Heart left ventricle (tissue), 16 donors: ENCODE results near the gene SREBF1. TPM values are rescaled to one million over a fixed set of nuclear protein-coding genes. Genes with fewer than 3 reads are reported as not detected.

ENCODE experiments used
- ATAC-seq, 4 donors: fragments of 200-7000 bp; cut with Tn5 transposase; one replicate each; pipeline ENCODE4 v1.9.1; 2020 to 2022; ENCODE audit warnings: moderate library complexity in 4 of 4, mild to moderate bottlenecking in 3 of 4, moderate number of reproducible peaks in 1 of 4
- DNase-seq, 5 donors: peaks; one replicate each; pipeline ENCODE4 v3.0.0-alpha.2; 2020
- H3K27ac ChIP-seq, 12 donors: fragments of 200-600 bp; sonication (generic) in 4 of 12; one replicate each; pipeline versions ENCODE4 v1.5.0 to v1.8.0; 2016 to 2022; ENCODE audit warnings: mild to moderate bottlenecking in 2 of 12
- H3K27me3 ChIP-seq, 9 donors: fragments of 200-600 bp; sonication (generic) in 2 of 9; one replicate each; pipeline versions ENCODE4 v1.5.1 to v1.8.0; 2016 to 2022; ENCODE audit warnings: mild to moderate bottlenecking in 3 of 9
- H3K36me3 ChIP-seq, 9 donors: fragments of 200-600 bp; sonication (generic) in 2 of 9; one replicate each; pipeline versions ENCODE4 v1.5.0 to v1.8.0; 2018 to 2022; ENCODE audit warnings: mild to moderate bottlenecking in 2 of 9
- H3K4me1 ChIP-seq, 12 donors: fragments of 200-600 bp; sonication (generic) in 4 of 12; one replicate each; pipeline versions ENCODE4 v1.5.0 to v1.8.0; 2016 to 2022; ENCODE audit warnings: mild to moderate bottlenecking in 3 of 12
- H3K4me3 ChIP-seq, 12 donors: fragments of 200-600 bp; sonication (generic) in 4 of 12; one replicate each; pipeline versions ENCODE4 v1.5.0 to v1.8.0; 2017 to 2022; ENCODE audit warnings: mild to moderate bottlenecking in 9 of 12, moderate library complexity in 4 of 12
- H3K9me3 ChIP-seq, 12 donors: fragments of 200-600 bp; sonication (generic) in 4 of 12; one replicate each; pipeline versions ENCODE4 v1.5.0 to v1.8.0; 2016 to 2022; ENCODE audit warnings: mild to moderate bottlenecking in 1 of 12
- CTCF ChIP-seq, 12 donors: fragments of 200-600 bp; sonication (generic) in 4 of 12; IDR thresholded peaks; one replicate each; pipeline versions ENCODE4 v1.5.0 to v1.8.0; 2018 to 2022; ENCODE audit warnings: antibody characterized with exemption in 12 of 12, mild to moderate bottlenecking in 5 of 12
- POLR2A ChIP-seq, 2 donors: fragments of 450-650 bp; IDR thresholded peaks; one replicate each; pipeline ENCODE4 v1.6.1; 2017; ENCODE audit warnings: antibody characterized with exemption in 2 of 2, mild to moderate bottlenecking in 2 of 2, moderate library complexity in 2 of 2
- WGBS, 4 donors: extraction: QIAGEN DNeasy Blood & Tissue Kit in 2 of 4; methylation state at CpG; one replicate each; pipeline versions ENCODE4 v1.1.5 to v1.1.7; 2013 to 2018; 5-methylcytosine and 5-hydroxymethylcytosine counted together
- intact Hi-C, 10 donors: fragments of 100-400 bp; cut with DNase I; formaldehyde crosslinking; loops; one replicate each; pipeline versions ENCODE4 v1.11.1 to v1.14.2; 2022
- polyA plus RNA-seq, 2 donors: library from polyadenylated mRNA; stranded (reverse); fragments of 200-250 nt; gene quantifications; one replicate each; pipeline ENCODE4 v1.2.3, GENCODE V29; 2013
- total RNA-seq, 9 donors: library from RNA; depleted of rRNA in 2 of 9; stranded (reverse); fragments of >200 nt in 2 of 9; fragmentation: NEBNext Ultra II Directional in 3 of 9; extraction: Animal tissue kit (Norgen Biotek cat#: 25700) in 3 of 9; gene quantifications; one replicate each; pipeline versions ENCODE4 v1.1.0 to v1.2.4, GENCODE V29; 2016 to 2023
- donor health status: ischemic (EF 13 %, LVEDD 7.1; RV severe dilation, severe dysfunction).
- donor health status: healthy with polysubstance abuse.
- donor health status: DM: no; HTN: yes; CAD: no.
- donor health status: DM: no; HTN: no; CAD: no.
- donor health status: ischemic (EF 25% LVEDD 6.9; RV normal size, moderate dysfunction).
- donor health status: ischemic (EF 25% LVEDD 5.7; RV mildly dilated, moderate dysfunction).
- donor health status: healthy.
- donor health status: DM: yes; HTN: yes; CAD: no.
- donor health status: ischemic (EF 35%, LVEDD 5.7; RV mildly dilated, moderate dysfunction).
- donor health status: nonischemic (EF 11% LVEDD 7.7; RV severe dilation, severe dysfunction).
- donor health status: DM: yes; HTN: yes; CAD: no.
- donor health status: PGD.
- donor health status: ischemic (EF 29% LVEDD 5.4; RV normal size, mild dysfunction).
- donor health status: nonischemic (EF 23%, LVEDD 6.1; RV moderate dilation, normal function).

The SREBF1 gene
- total and polyA plus RNA-seq, 11 donors: 12.8 to 55.2 (median 21.4) TPM

DNA sequence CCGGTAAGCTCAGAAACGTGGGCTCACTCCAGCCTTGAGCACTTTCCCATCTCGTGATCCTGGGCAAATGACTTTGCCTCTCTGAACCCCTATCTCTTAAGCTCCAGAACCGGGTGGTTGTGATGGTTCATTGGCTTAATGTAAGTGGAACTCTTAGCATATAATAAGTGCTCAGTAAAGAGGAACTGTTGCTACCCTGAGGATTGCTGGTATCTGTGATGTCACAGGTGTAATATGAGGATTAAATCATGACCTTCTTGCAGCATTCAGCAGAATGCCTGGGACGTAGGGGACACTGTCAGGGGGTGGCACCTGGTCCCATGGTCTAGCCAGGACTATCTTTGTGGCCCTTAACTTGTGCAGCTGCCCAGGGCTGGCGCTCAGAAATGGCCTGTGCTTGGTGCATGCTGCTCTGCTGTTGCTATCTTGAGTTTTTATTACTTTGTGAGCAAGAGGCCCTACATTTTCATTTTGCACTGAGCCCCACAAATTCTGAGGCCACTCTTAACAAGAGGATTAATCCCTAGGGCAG, 68.8 kb downstream of the SREBF1 start:
- DNase-seq: no peak
- Histone ChIP-seq H3K36me3 (peaks cover 0 to 6% (median 0%) of the 10 kb centered on the region in 9 donors), H3K27ac (peak overlapping the region in 6 of 12 donors; percentile 9 to 80 (median 41)), H3K4me1 (peaks cover 11 to 72% (median 54%) of the 10 kb centered on the region in 12 donors), H3K4me3 (no peak overlapping the region), H3K9me3 (no peaks in the 10 kb centered on the region), H3K27me3 (no peaks in the 10 kb centered on the region)
- TF ChIP-seq CTCF (IDR thresholded peaks at IDR 0.05): no peak
- no peak for TF ChIP-seq POLR2A (IDR thresholded peaks at IDR 0.05)
- no peak for ATAC-seq
- 73 to 87% (median 79%) methylated on average over 6 of the region's 6 CpGs for WGBS, 4 donors
- intact Hi-C loops: no loop called here

GRCh38 chr17:17767154-17767869, 69.5 kb downstream of the SREBF1 start:
- intact Hi-C loops: no loop called here
- DNase-seq (no peak), ATAC-seq (no peak)
- peak overlapping the region in 2 of 12 donors; percentile 5 to 80 for H3K27ac ChIP-seq
- no peaks in the 10 kb centered on the region for H3K27me3 ChIP-seq
- TF ChIP-seq CTCF (IDR thresholded peaks at IDR 0.05) (no peak), POLR2A (IDR thresholded peaks at IDR 0.05) (no peak)
- H3K36me3 ChIP-seq: peaks cover 0 to 6% (median 0%) of the 10 kb centered on the region in 9 donors
- 87 to 91% (median 88%) methylated on average over 7 of the region's 7 CpGs for WGBS, 4 donors
- H3K9me3 ChIP-seq: no peaks in the 10 kb centered on the region
- peaks cover 11 to 77% (median 57%) of the 10 kb centered on the region in 12 donors for H3K4me1 ChIP-seq
- H3K4me3 ChIP-seq: no peak overlapping the region

DNA sequence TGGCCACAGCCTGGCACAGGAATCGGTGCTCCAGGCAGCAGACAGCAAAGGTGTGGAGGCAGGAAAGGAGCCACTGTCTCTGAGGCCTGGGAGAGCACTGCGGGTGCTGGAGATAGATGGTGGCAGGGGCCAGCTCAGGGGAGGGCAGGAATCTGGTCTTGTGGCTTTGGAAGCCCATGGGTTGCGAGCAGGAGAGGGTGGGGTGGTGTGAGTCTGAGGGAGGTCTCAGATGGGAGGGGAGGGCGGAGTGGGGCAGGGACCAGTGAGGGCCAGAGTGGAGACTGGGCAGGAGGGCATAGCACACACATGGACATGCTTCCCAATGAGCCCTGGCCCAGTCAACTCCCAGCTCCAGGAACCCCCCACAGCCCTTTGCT, 70.1 kb downstream of the SREBF1 start:
- ATAC-seq (no peak), DNase-seq (peak in 1 of 5 donors; percentile 45)
- peaks cover 0 to 6% (median 0%) of the 10 kb centered on the region in 9 donors for H3K36me3 ChIP-seq
- H3K4me1 ChIP-seq: peaks cover 11 to 77% (median 56%) of the 10 kb centered on the region in 12 donors
- no peak overlapping the region for H3K4me3 ChIP-seq
- no peaks in the 10 kb centered on the region for H3K27me3 ChIP-seq
- WGBS, 4 donors: 76 to 82% (median 77%) methylated on average over 4 of the region's 4 CpGs
- H3K27ac ChIP-seq: peak overlapping the region in 1 of 12 donors; percentile 38
- TF ChIP-seq CTCF (IDR thresholded peaks at IDR 0.05) (no peak), POLR2A (IDR thresholded peaks at IDR 0.05) (no peak)
- H3K9me3 ChIP-seq: no peaks in the 10 kb centered on the region
- intact Hi-C loops: no loop called here

DNA sequence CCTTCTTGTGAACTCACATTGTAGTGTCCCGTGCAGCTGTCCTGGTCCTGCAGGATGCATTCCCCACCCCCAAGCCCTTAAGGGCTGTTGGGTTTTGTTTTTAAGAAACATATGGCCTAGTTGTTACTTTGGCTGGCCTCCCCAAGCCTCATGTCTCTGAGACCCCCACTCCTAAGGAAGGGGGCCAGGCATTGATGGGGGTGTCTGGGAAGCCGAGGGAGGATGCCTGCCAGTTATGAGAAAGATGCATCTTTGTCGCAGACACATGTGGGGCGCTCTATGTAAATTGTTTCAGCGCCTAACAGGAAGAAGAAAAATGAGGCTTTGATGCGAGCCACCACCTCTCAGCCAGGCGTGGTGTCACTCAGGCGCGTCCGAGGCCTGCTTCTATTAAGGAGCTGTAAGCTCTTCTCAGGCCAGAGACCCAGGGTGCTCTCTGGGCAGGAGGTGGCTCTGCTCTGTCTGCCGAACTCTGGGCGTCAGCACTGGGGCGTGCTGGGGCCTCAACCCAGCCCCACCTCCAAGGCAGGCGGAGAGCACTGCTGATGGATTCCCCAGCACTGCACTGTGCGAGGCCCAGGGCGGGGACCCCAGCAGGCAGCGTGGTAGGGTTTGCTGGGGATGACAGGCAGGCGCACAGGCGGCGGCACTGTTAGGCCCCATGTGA, 70.6 kb downstream of the SREBF1 start:
- 76 to 81% (median 79%) methylated on average over 18 to 20 of the region's 20 CpGs for WGBS, 4 donors
- no peak overlapping the region for H3K4me3 ChIP-seq
- H3K9me3 ChIP-seq: no peaks in the 10 kb centered on the region
- intact Hi-C loops: no loop called here
- no peaks in the 10 kb centered on the region for H3K27me3 ChIP-seq
- peaks cover 0 to 6% (median 0%) of the 10 kb centered on the region in 9 donors for H3K36me3 ChIP-seq
- DNase-seq: peak in 1 of 5 donors; percentile 42
- H3K4me1 ChIP-seq: peaks cover 11 to 75% (median 54%) of the 10 kb centered on the region in 12 donors
- H3K27ac ChIP-seq: peak overlapping the region in 1 of 12 donors; percentile 38
- no peak for TF ChIP-seq POLR2A (IDR thresholded peaks at IDR 0.05)
- TF ChIP-seq CTCF (IDR thresholded peaks at IDR 0.05): no peak
- ATAC-seq: no peak
